ENCODE results near the gene SPATA13. TPM values are rescaled to one million over a fixed set of nuclear protein-coding genes. Genes with fewer than 3 reads are reported as not detected.
A peak's percentile ranks its signal among the peaks of the same experiment; 100 is the strongest.

Gene SPATA13
- total RNA-seq, 1 donor from 2014 or later: 11.4 TPM

DNA sequence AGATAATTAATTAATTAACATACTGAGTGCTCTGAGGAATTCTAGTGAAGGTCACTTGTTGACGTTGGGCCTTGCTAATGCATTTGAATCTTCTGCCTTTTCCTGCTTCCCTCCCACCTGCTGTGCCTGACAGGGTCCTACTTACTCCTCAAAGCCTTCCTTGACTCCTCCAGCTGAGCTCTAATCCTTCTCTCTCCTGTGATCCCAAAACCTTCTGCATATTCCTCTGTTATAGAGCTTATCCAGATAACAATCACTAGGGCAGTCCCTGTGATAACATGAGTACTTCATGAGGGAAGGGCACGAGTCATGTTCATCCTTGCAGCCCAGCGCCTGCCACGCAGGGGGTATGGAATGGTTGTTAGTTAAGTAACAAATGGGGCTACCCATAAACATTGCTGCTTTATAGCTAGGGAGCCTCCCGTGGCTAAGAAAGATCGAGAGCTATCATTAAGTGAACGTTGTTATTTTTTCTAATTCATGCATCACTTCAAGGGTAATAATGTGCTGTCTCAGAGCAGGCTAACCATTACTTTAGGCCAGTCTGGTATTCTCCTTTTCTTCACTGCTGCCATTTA, 19.1 kb upstream of the SPATA13 start:
- Mint-ChIP-seq H3K27me3 (ENCODE audit: unreplicated experiment) (no peaks in the 10 kb centered on the region), H3K9me3 (ENCODE audit: unreplicated experiment) (no peaks in the 10 kb centered on the region), H3K4me1 (ENCODE audit: unreplicated experiment) (peaks cover 38% of the 10 kb centered on the region), H3K4me3 (ENCODE audit: unreplicated experiment) (no peak overlapping the region), H3K36me3 (ENCODE audit: low read depth, unreplicated experiment) (no peaks in the 10 kb centered on the region), H3K27ac (ENCODE audit: unreplicated experiment) (no peak overlapping the region)
- TF ChIP-seq, protein P1, sequence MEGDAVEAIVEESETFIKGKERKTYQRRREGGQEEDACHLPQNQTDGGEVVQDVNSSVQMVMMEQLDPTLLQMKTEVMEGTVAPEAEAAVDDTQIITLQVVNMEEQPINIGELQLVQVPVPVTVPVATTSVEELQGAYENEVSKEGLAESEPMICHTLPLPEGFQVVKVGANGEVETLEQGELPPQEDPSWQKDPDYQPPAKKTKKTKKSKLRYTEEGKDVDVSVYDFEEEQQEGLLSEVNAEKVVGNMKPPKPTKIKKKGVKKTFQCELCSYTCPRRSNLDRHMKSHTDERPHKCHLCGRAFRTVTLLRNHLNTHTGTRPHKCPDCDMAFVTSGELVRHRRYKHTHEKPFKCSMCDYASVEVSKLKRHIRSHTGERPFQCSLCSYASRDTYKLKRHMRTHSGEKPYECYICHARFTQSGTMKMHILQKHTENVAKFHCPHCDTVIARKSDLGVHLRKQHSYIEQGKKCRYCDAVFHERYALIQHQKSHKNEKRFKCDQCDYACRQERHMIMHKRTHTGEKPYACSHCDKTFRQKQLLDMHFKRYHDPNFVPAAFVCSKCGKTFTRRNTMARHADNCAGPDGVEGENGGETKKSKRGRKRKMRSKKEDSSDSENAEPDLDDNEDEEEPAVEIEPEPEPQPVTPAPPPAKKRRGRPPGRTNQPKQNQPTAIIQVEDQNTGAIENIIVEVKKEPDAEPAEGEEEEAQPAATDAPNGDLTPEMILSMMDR (IDR thresholded peaks at IDR 0.05; ENCODE audit: unreplicated experiment): no peak
- DNase-seq (ENCODE audit: low spot score): no peak

- Mint-ChIP-seq H3K9me3 (ENCODE audit: unreplicated experiment) (no peaks in the 10 kb centered on the region), H3K4me1 (ENCODE audit: unreplicated experiment) (peaks cover 41% of the 10 kb centered on the region), H3K27ac (ENCODE audit: unreplicated experiment) (peak overlapping the region; percentile 59), H3K36me3 (ENCODE audit: low read depth, unreplicated experiment) (no peaks in the 10 kb centered on the region), H3K27me3 (ENCODE audit: unreplicated experiment) (no peaks in the 10 kb centered on the region), H3K4me3 (ENCODE audit: unreplicated experiment) (no peak overlapping the region)
- TF ChIP-seq, protein P1 (IDR thresholded peaks at IDR 0.05; ENCODE audit: unreplicated experiment): no peak
- no peak for DNase-seq (ENCODE audit: low spot score)
These were observed 18.1 kb upstream of the SPATA13 start for GRCh38 chr13:24142453-24142852.

DNA sequence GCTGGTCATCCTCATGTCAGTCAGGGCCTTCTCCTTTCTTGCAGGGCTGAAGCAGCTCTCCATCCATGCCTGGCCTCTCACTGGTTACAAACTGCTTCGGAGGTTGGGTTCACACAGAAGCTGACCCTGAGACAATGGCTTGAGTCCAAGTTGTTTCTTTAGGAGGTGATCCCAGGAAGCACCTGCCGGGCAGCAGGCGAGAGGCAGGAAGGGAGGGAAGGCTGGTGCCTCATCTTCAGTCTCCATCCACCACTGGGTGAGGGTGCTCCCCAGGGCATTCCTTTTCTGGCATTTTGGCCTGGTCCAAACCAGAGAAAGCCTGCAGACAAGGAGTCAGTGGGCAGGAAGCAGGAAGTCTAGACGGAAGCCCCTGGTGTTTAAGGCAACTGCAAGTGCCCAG, 17.6 kb upstream of the SPATA13 start:
- peaks cover 41% of the 10 kb centered on the region for H3K4me1 Mint-ChIP-seq (ENCODE audit: unreplicated experiment)
- H3K9me3 Mint-ChIP-seq (ENCODE audit: unreplicated experiment): no peaks in the 10 kb centered on the region
- TF ChIP-seq, protein P1 (IDR thresholded peaks at IDR 0.05; ENCODE audit: unreplicated experiment): no peak
- no peaks in the 10 kb centered on the region for H3K36me3 Mint-ChIP-seq (ENCODE audit: low read depth, unreplicated experiment)
- no peak for DNase-seq (ENCODE audit: low spot score)
- H3K4me3 Mint-ChIP-seq (ENCODE audit: unreplicated experiment): no peak overlapping the region
- peak overlapping the region; percentile 59 for H3K27ac Mint-ChIP-seq (ENCODE audit: unreplicated experiment)
- no peaks in the 10 kb centered on the region for H3K27me3 Mint-ChIP-seq (ENCODE audit: unreplicated experiment)

GRCh38 chr13:24145240-24145639, 15.3 kb upstream of the SPATA13 start:
- DNase-seq (ENCODE audit: low spot score): no peak
- Mint-ChIP-seq H3K27ac (ENCODE audit: unreplicated experiment) (peak overlapping the region; percentile 44), H3K4me3 (ENCODE audit: unreplicated experiment) (no peak overlapping the region), H3K36me3 (ENCODE audit: low read depth, unreplicated experiment) (no peaks in the 10 kb centered on the region), H3K27me3 (ENCODE audit: unreplicated experiment) (peaks cover 3% of the 10 kb centered on the region), H3K4me1 (ENCODE audit: unreplicated experiment) (peaks cover 54% of the 10 kb centered on the region), H3K9me3 (ENCODE audit: unreplicated experiment) (no peaks in the 10 kb centered on the region)
- TF ChIP-seq, protein P1 (IDR thresholded peaks at IDR 0.05; ENCODE audit: unreplicated experiment): no peak

- no peak overlapping the region for H3K4me3 Mint-ChIP-seq (ENCODE audit: unreplicated experiment)
- no peaks in the 10 kb centered on the region for H3K36me3 Mint-ChIP-seq (ENCODE audit: low read depth, unreplicated experiment)
- H3K9me3 Mint-ChIP-seq (ENCODE audit: unreplicated experiment): no peaks in the 10 kb centered on the region
- H3K4me1 Mint-ChIP-seq (ENCODE audit: unreplicated experiment): peaks cover 54% of the 10 kb centered on the region
- TF ChIP-seq, protein P1 (IDR thresholded peaks at IDR 0.05; ENCODE audit: unreplicated experiment): no peak
- peaks cover 3% of the 10 kb centered on the region for H3K27me3 Mint-ChIP-seq (ENCODE audit: unreplicated experiment)
- no peak for DNase-seq (ENCODE audit: low spot score)
- peak overlapping the region; percentile 44 for H3K27ac Mint-ChIP-seq (ENCODE audit: unreplicated experiment)
These were observed 14.8 kb upstream of the SPATA13 start for GRCh38 chr13:24145674-24146073.
